IMR-90 (cell line): ENCODE results near the gene MSLN. TPM values are rescaled to one million over a fixed set of nuclear protein-coding genes. Genes with fewer than 3 reads are reported as not detected.
A peak's percentile ranks its signal among the peaks of the same experiment; 100 is the strongest.

Experiments used
- ATAC-seq: fragments of 200-7000 bp; cut with Tn5 transposase; 2 replicates; pipeline ENCODE4 v1.9.1; 2020; ENCODE audit warnings: low read depth, mild to moderate bottlenecking, moderate library complexity
- BruUV-seq: library from RNA; stranded (reverse); fragments of 400-500 nt; replicated peaks from 2 replicates; lab custom pipeline; 2021; lab: Mats Ljungman, UMichigan
- CTCF ChIA-PET: fragments of 300-600 bp; formaldehyde crosslinking; extraction: SDS; loops from one replicate; lab custom pipeline; 2021; ENCODE audit warnings: antibody characterized with exemption; lab: Yijun Ruan, JAX
- POLR2A ChIA-PET: fragments of 300-600 bp; sonication (Branson Sonifier 250); formaldehyde crosslinking; loops from one replicate; lab custom pipeline; 2022; ENCODE audit warnings: antibody characterized with exemption; ENCODE audit not compliant: unreplicated experiment; lab: Charles Lee
- DNase-seq: peaks from one replicate; pipeline ENCODE4 v3.0.0; 2013
- H2AFZ ChIP-seq: replicated peaks from 2 replicates; pipeline ENCODE3; 2013; ENCODE audit warnings: low read length, mild to moderate bottlenecking; ENCODE audit not compliant: poor library complexity
- H2AK5ac ChIP-seq: 2 replicates; pipeline ENCODE4 v1.6.1; 2013; ENCODE audit warnings: low read depth, low read length, inconsistent platforms
- H2AK9ac ChIP-seq: replicated peaks from 2 replicates; pipeline ENCODE3; 2013; ENCODE audit warnings: mild to moderate bottlenecking, low read depth, low read length, moderate library complexity; ENCODE audit not compliant: poor library complexity
- H2BK120ac ChIP-seq: 2 replicates; pipeline ENCODE4 v1.6.1; 2013; ENCODE audit warnings: low read depth, low read length, inconsistent platforms
- H2BK15ac ChIP-seq: 3 replicates; pipeline ENCODE4 v1.6.1; 2013; ENCODE audit warnings: low read depth, low read length, inconsistent platforms
- H2BK20ac ChIP-seq: 2 replicates; pipeline ENCODE4 v1.6.1; 2013; ENCODE audit warnings: low read depth, mild to moderate bottlenecking, inconsistent platforms, low read length, moderate library complexity
- H2BK5ac ChIP-seq: 2 replicates; pipeline ENCODE4 v1.6.1; 2013; ENCODE audit warnings: mild to moderate bottlenecking, low read depth, low read length, inconsistent platforms; ENCODE audit not compliant: poor library complexity, severe bottlenecking
- H3K14ac ChIP-seq: replicated peaks from 2 replicates; pipeline ENCODE4 v1.6.1; 2013; ENCODE audit warnings: low read depth, low read length, inconsistent platforms
- H3K18ac ChIP-seq: 2 replicates; pipeline ENCODE4 v1.6.1; 2013; ENCODE audit warnings: low read depth, low read length, control low read depth
- H3K23ac ChIP-seq: 2 replicates; pipeline ENCODE4 v1.6.1; 2013; ENCODE audit warnings: low read depth, low read length, inconsistent platforms
- H3K27ac ChIP-seq: 2 replicates; pipeline ENCODE4 v1.5.1; 2013; ENCODE audit warnings: mild to moderate bottlenecking, control low read depth, low read length; ENCODE audit not compliant: insufficient read depth
- H3K27me3 ChIP-seq: 2 replicates; pipeline ENCODE4 v1.6.1; 2013; ENCODE audit warnings: low read length; ENCODE audit not compliant: control insufficient read depth, insufficient read depth
- H3K36me3 ChIP-seq: 2 replicates; pipeline ENCODE4 v1.6.1; 2013; ENCODE audit warnings: low read length, mixed read lengths; ENCODE audit not compliant: control insufficient read depth, insufficient read depth
- H3K4ac ChIP-seq: 2 replicates; pipeline ENCODE4 v1.6.1; 2013; ENCODE audit warnings: low read depth, low read length, inconsistent platforms
- H3K4me1 ChIP-seq: 2 replicates; pipeline ENCODE4 v1.6.1; 2013; ENCODE audit warnings: low read length, mixed read lengths; ENCODE audit not compliant: control insufficient read depth, insufficient read depth
- H3K4me2 ChIP-seq: 2 replicates; pipeline ENCODE4 v1.6.1; 2013; ENCODE audit warnings: low read depth, mild to moderate bottlenecking, control low read depth, low read length, moderate library complexity
- H3K4me3 ChIP-seq: 2 replicates; pipeline ENCODE4 v1.5.1; 2013; ENCODE audit warnings: low read depth, mild to moderate bottlenecking, control low read depth, low read length, moderate library complexity; ENCODE audit not compliant: insufficient read depth
- H3K56ac ChIP-seq: 2 replicates; pipeline ENCODE4 v1.6.1; 2013; ENCODE audit warnings: low read length, inconsistent platforms; ENCODE audit not compliant: insufficient read depth; ENCODE audit errors: extremely low read depth
- H3K79me1 ChIP-seq, 2 experiments: 2 replicates each; pipeline ENCODE4 v1.6.1; 2013; ENCODE audit warnings: low read length in 2 of 2, inconsistent platforms in 1 of 2, low read depth in 1 of 2
- H3K9ac ChIP-seq: 2 replicates; pipeline ENCODE4 v1.6.1; 2013; ENCODE audit warnings: low read depth, low read length, control low read depth
- H3K9me1 ChIP-seq: 2 replicates; pipeline ENCODE4 v1.6.1; 2013; ENCODE audit warnings: low read length, inconsistent platforms; ENCODE audit not compliant: insufficient read depth
- H3K9me3 ChIP-seq: 2 replicates; pipeline ENCODE4 v1.6.1; 2013; ENCODE audit warnings: low read length; ENCODE audit not compliant: control insufficient read depth, insufficient read depth
- H4K20me1 ChIP-seq: 2 replicates; pipeline ENCODE4 v1.6.1; 2013; ENCODE audit warnings: low read length, inconsistent platforms; ENCODE audit not compliant: insufficient read depth
- H4K5ac ChIP-seq: 2 replicates; pipeline ENCODE4 v1.6.1; 2013; ENCODE audit warnings: mild to moderate bottlenecking, low read depth, low read length, control low read depth
- H4K8ac ChIP-seq, 2 experiments: 2 replicates each; pipeline ENCODE4 v1.6.1; 2013; ENCODE audit warnings: low read depth in 2 of 2, low read length in 2 of 2, control low read depth in 1 of 2, inconsistent platforms in 1 of 2
- H4K91ac ChIP-seq: 2 replicates; pipeline ENCODE4 v1.6.1; 2013; ENCODE audit warnings: low read depth, low read length, inconsistent platforms; ENCODE audit not compliant: insufficient read depth
- BHLHE40 ChIP-seq: fragments of 150-350 bp; IDR thresholded peaks from 2 replicates; pipeline ENCODE4 v1.6.1; 2016; ENCODE audit warnings: mild to moderate bottlenecking, low read depth, low read length
- CHD1 ChIP-seq: IDR thresholded peaks from 2 replicates; pipeline ENCODE4 v1.6.1; 2012; ENCODE audit warnings: low read depth, low read length, improper control_type of control experiment
- CTCF ChIP-seq: conservative IDR thresholded peaks from 2 replicates; pipeline ENCODE4 v1.5.1; 2012; ENCODE audit warnings: mild to moderate bottlenecking, low read depth, low read length, improper control_type of control experiment
- ELK1 ChIP-seq: fragments of 150-350 bp; IDR thresholded peaks from 2 replicates; pipeline ENCODE4 v1.6.1; 2016; ENCODE audit warnings: low read depth, mild to moderate bottlenecking, low read length, moderate library complexity, borderline replicate concordance
- FOS ChIP-seq: fragments of 150-350 bp; IDR thresholded peaks from 2 replicates; pipeline ENCODE4 v1.6.1; 2016; ENCODE audit warnings: low read depth, low read length
- MAZ ChIP-seq: IDR thresholded peaks from 2 replicates; pipeline ENCODE4 v1.6.1; 2012; ENCODE audit warnings: low read depth, mild to moderate bottlenecking, low read length, improper control_type of control experiment, moderate library complexity, borderline replicate concordance
- MXI1 ChIP-seq: IDR thresholded peaks from 2 replicates; pipeline ENCODE4 v1.6.1; 2012; ENCODE audit warnings: low read depth, mild to moderate bottlenecking, low read length, moderate library complexity, borderline replicate concordance
- NFE2L2 ChIP-seq: fragments of 150-350 bp; IDR thresholded peaks from 2 replicates; pipeline ENCODE4 v1.6.1; 2016; ENCODE audit warnings: low read depth, mild to moderate bottlenecking, low read length
- POLR2A ChIP-seq: IDR thresholded peaks from 2 replicates; pipeline ENCODE4 v1.6.1; 2012; ENCODE audit warnings: mild to moderate bottlenecking, low read depth, low read length
- RAD21 ChIP-seq: IDR thresholded peaks from 2 replicates; pipeline ENCODE4 v1.6.1; 2012; ENCODE audit warnings: low read length, improper control_type of control experiment
- RCOR1 ChIP-seq: IDR thresholded peaks from 2 replicates; pipeline ENCODE4 v1.6.1; 2012; ENCODE audit warnings: mild to moderate bottlenecking, low read length, improper control_type of control experiment; ENCODE audit not compliant: insufficient replicate concordance
- SMC3 ChIP-seq: fragments of 150-350 bp; IDR thresholded peaks from 2 replicates; pipeline ENCODE4 v1.6.1; 2016; ENCODE audit warnings: low read depth, mild to moderate bottlenecking, antibody characterized with exemption, low read length, moderate library complexity
- USF2 ChIP-seq: fragments of 150-350 bp; IDR thresholded peaks from 2 replicates; pipeline ENCODE4 v1.6.1; 2017; ENCODE audit warnings: mild to moderate bottlenecking, antibody characterized with exemption, low read length, low read depth
- WGBS, 2 experiments: methylation state at CpG; one replicate each; pipeline versions ENCODE4 v1.1.5 to v1.1.7; 2013; ENCODE audit warnings: missing lambda C conversion rate in 2 of 2; ENCODE audit not compliant: insufficient read length in 1 of 2; ENCODE audit errors: extremely low coverage in 2 of 2; 5-methylcytosine and 5-hydroxymethylcytosine counted together
- dilution Hi-C: fragments of 300-500 bp; cut with HindIII; formaldehyde crosslinking; loops from one replicate; pipeline ENCODE4 v1.14.3; 2018; ENCODE audit warnings: low sequenced_read_pairs; ENCODE audit not compliant: unreplicated experiment
- in situ Hi-C: fragments of 300-500 bp; cut with MboI; formaldehyde crosslinking; loops from 3 replicates; pipeline ENCODE4 v1.14.3; 2019; ENCODE audit warnings: low sequenced_read_pairs, inconsistent platforms, mixed read lengths
- intact Hi-C: fragments of 100-400 bp; cut with micrococcal nuclease; formaldehyde crosslinking; loops from 2 replicates; pipeline ENCODE4 v1.10.0; 2022
- polyA plus RNA-seq, 3 experiments: library from polyadenylated mRNA; depleted of rRNA; stranded (reverse); fragments of >200 nt; gene quantifications; 2 replicates each; pipeline ENCODE4 v1.2.3, GENCODE V29; 2012; ENCODE audit warnings: low replicate concordance in 1 of 3
- total RNA-seq: library from RNA; depleted of rRNA; stranded (reverse); fragments of >200 nt; gene quantifications from 2 replicates; pipeline ENCODE4 v1.2.3, GENCODE V29; 2012

MSLN gene
- total and polyA plus RNA-seq, 2 of the 4 experiments (the other 2 are of a cell fraction), result 0.14 TPM; not detected in 1

GRCh38 chr16:716200-716568, 44.4 kb upstream of the MSLN start:
- no peaks in the 10 kb centered on the region for H3K36me3 ChIP-seq
- CTCF ChIA-PET, result no interaction called here
- dilution Hi-C loops (no loop called here), intact Hi-C loops (no loop called here), in situ Hi-C loops (loop anchor here (25.0 kb wide), 1 partner anchor 346 kb away; the partner anchor contains the start of gene SSTR5)
- no peak overlapping the region for H2BK15ac ChIP-seq
- peak overlapping the region; percentile 94 for H2AK9ac ChIP-seq
- WGBS, 2 experiments, result 31% methylated on average over 4 of the region's 12 CpGs; no CpG with 5 or more reads in 1 of the 2 experiments
- H3K9me1 ChIP-seq, result no peaks in the 10 kb centered on the region
- H3K27ac ChIP-seq, result no peak overlapping the region
- no peak overlapping the region for H2BK120ac ChIP-seq
- peak overlapping the region; percentile 31; the same call in 1 of the 2 replicates for H3K23ac ChIP-seq
- no peak overlapping the region for H3K18ac ChIP-seq
- peak overlapping the region; percentile 51; the same call in 1 of the 2 replicates for H3K9ac ChIP-seq
- no peaks in the 10 kb centered on the region for H3K9me3 ChIP-seq
- H4K5ac ChIP-seq, result no peak overlapping the region
- no peak for DNase-seq
- H3K79me1 ChIP-seq, result peaks cover 13 to 23% of the 10 kb centered on the region in 2 experiments
- H2AFZ ChIP-seq, result peak overlapping the region; percentile 77
- no peaks in the 10 kb centered on the region for H3K27me3 ChIP-seq
- H4K91ac ChIP-seq, result no peak overlapping the region
- ATAC-seq, result no peak
- H2AK5ac ChIP-seq, result no peak overlapping the region
- peak overlapping the region in 1 of 2 experiments; percentile 68; a peak in 1 of 4 replicates for H4K8ac ChIP-seq
- peaks cover 15% of the 10 kb centered on the region for H3K4me1 ChIP-seq
- H3K4me3 ChIP-seq, result peak overlapping the region; percentile 70; the same call in 1 of the 2 replicates
- no peak overlapping the region for H2BK20ac ChIP-seq
- no peak overlapping the region for H3K14ac ChIP-seq
- BruUV-seq, result no TSS peak
- peak overlapping the region; percentile 90 for H3K4me2 ChIP-seq
- POLR2A ChIA-PET, result no interaction called here
- TF ChIP-seq NFE2L2, result no peak
- TF ChIP-seq FOS, result no peak
- TF ChIP-seq MXI1, result no peak
- TF ChIP-seq RCOR1, result no peak
- no peak for TF ChIP-seq MAZ
- TF ChIP-seq SMC3, result no peak
- TF ChIP-seq RAD21, result no peak
- no peak for TF ChIP-seq ELK1
- no peak for TF ChIP-seq CTCF
- TF ChIP-seq USF2, result no peak
- no peak for TF ChIP-seq BHLHE40
- no peak for TF ChIP-seq CHD1
- TF ChIP-seq POLR2A, result no peak
- peaks cover 7% of the 10 kb centered on the region for H4K20me1 ChIP-seq
- no peak overlapping the region for H2BK5ac ChIP-seq
- H3K4ac ChIP-seq, result 0 out of 2 replicates have a peak overlapping the region, but pooled peaks have one; percentile 52
- H3K56ac ChIP-seq, result no peak overlapping the region
